CD14-positive monocyte (primary cell): Measurements from ENCODE around the gene SERPINB2. TPM values are rescaled to one million over a fixed set of nuclear protein-coding genes. Genes with fewer than 3 reads are reported as not detected.
A peak's percentile ranks its signal among the peaks of the same experiment; 100 is the strongest.

Source experiments
- DNase-seq, 3 donors: peaks; one replicate each; pipeline ENCODE4 v3.0.0-alpha.2; 2011 to 2022
- H2AFZ ChIP-seq: 2 replicates; pipeline ENCODE4 v1.6.0; 2012; ENCODE audit warnings: mild to moderate bottlenecking, low read depth, low read length, inconsistent platforms; ENCODE audit not compliant: insufficient read depth, poor library complexity, severe bottlenecking
- H3K27ac ChIP-seq, 2 donors: 1 replicate in 1 of 2; 2 replicates in 1 of 2; pipeline ENCODE4 v1.5.1; 2012 to 2013; ENCODE audit warnings: low read length in 2 of 2, control low read depth in 1 of 2, inconsistent platforms in 1 of 2, low read depth in 1 of 2, mild to moderate bottlenecking in 1 of 2
- H3K27me3 ChIP-seq, 2 donors: one replicate each; pipeline versions ENCODE4 v1.6.0 to v1.6.1; 2011 to 2013; ENCODE audit warnings: low read length in 2 of 2; ENCODE audit not compliant: control insufficient read depth in 2 of 2, insufficient read depth in 2 of 2
- H3K36me3 ChIP-seq, 2 donors: replicated peaks in 1 of 2; 1 replicate in 1 of 2; 2 replicates in 1 of 2; pipeline versions ENCODE4 v1.5.1 to v1.6.1; 2012 to 2013; ENCODE audit warnings: low read length in 2 of 2, control low read depth in 1 of 2, inconsistent platforms in 1 of 2, mild to moderate bottlenecking in 1 of 2; ENCODE audit not compliant: insufficient read depth in 2 of 2, control insufficient read depth in 1 of 2
- H3K4me1 ChIP-seq, 2 donors: 1 replicate in 1 of 2; 2 replicates in 1 of 2; pipeline versions ENCODE4 v1.5.1 to v1.6.1; 2012 to 2013; ENCODE audit warnings: low read length in 2 of 2, control low read depth in 1 of 2, inconsistent platforms in 1 of 2, mild to moderate bottlenecking in 1 of 2, moderate library complexity in 1 of 2; ENCODE audit not compliant: insufficient read depth in 2 of 2, control insufficient read depth in 1 of 2
- H3K4me2 ChIP-seq: replicated peaks from 2 replicates; pipeline ENCODE3; 2012; ENCODE audit warnings: low read length, moderate library complexity, mild to moderate bottlenecking; ENCODE audit not compliant: poor library complexity, severe bottlenecking; ENCODE audit errors: extremely low read depth
- H3K4me3 ChIP-seq, 3 experiments: fragments of 200-600 bp in 1 of 3; sonication (generic) in 1 of 3; replicated peaks in 1 of 3; 1 replicate in 2 of 3; 2 replicates in 1 of 3; pipeline ENCODE4 v1.5.1; 2011 to 2013; ENCODE audit warnings: low read length in 3 of 3, mild to moderate bottlenecking in 3 of 3, control low read depth in 2 of 3, low read depth in 2 of 3, inconsistent platforms in 1 of 3, moderate library complexity in 1 of 3
- H3K79me2 ChIP-seq: 2 replicates; pipeline ENCODE4 v1.6.0; 2012; ENCODE audit warnings: mild to moderate bottlenecking, control low read depth, inconsistent platforms, low read length, moderate library complexity; ENCODE audit not compliant: insufficient read depth
- H3K9ac ChIP-seq: 2 replicates; pipeline ENCODE4 v1.6.0; 2017; ENCODE audit warnings: low read length, mild to moderate bottlenecking; ENCODE audit not compliant: insufficient read depth, poor library complexity, severe bottlenecking
- H3K9me3 ChIP-seq, 2 donors: replicated peaks in 1 of 2; 1 replicate in 1 of 2; 2 replicates in 1 of 2; pipeline versions ENCODE4 v1.5.1 to v1.6.1; 2012 to 2013; ENCODE audit warnings: low read length in 2 of 2, control low read depth in 1 of 2; ENCODE audit not compliant: control insufficient read depth in 1 of 2, insufficient read depth in 1 of 2
- H4K20me1 ChIP-seq: 2 replicates; pipeline ENCODE4 v1.6.0; 2012; ENCODE audit warnings: mild to moderate bottlenecking, low read length, control low read depth, moderate library complexity; ENCODE audit not compliant: insufficient read depth
- H3K27ac Mint-ChIP-seq, 7 donors: one replicate each; pipeline ENCODE4 v1.8.0; 2020; ENCODE audit warnings: mild to moderate bottlenecking in 7 of 7, mixed read lengths in 7 of 7, moderate library complexity in 6 of 7, inconsistent platforms in 2 of 7
- H3K27me3 Mint-ChIP-seq, 3 donors: one replicate each; pipeline ENCODE4 v1.8.0; 2021 to 2022; ENCODE audit warnings: low read depth in 3 of 3, mild to moderate bottlenecking in 3 of 3, mixed read lengths in 3 of 3, moderate library complexity in 3 of 3, inconsistent platforms in 1 of 3
- H3K36me3 Mint-ChIP-seq, 2 donors: one replicate each; pipeline ENCODE4 v1.8.0; 2020; ENCODE audit warnings: mixed read lengths in 2 of 2, inconsistent platforms in 1 of 2, mild to moderate bottlenecking in 1 of 2
- H3K4me1 Mint-ChIP-seq: one replicate; pipeline ENCODE4 v1.8.0; 2020; ENCODE audit warnings: mild to moderate bottlenecking, mixed read lengths
- H3K4me3 Mint-ChIP-seq, 2 donors: one replicate each; pipeline ENCODE4 v1.8.0; 2020; ENCODE audit warnings: mild to moderate bottlenecking in 2 of 2, mixed read lengths in 2 of 2, moderate library complexity in 1 of 2
- H3K9me3 Mint-ChIP-seq, 7 donors: one replicate each; pipeline ENCODE4 v1.8.0; 2020 to 2022; ENCODE audit warnings: mixed read lengths in 7 of 7, mild to moderate bottlenecking in 6 of 7, moderate library complexity in 6 of 7, inconsistent platforms in 2 of 7
- CTCF ChIP-seq: fragments of 200-600 bp; IDR thresholded peaks from one replicate; pipeline ENCODE4 v1.8.0; 2022; ENCODE audit warnings: antibody characterized with exemption, mild to moderate bottlenecking
- WGBS: methylation state at CpG from one replicate; pipeline ENCODE4 v1.1.5; 2013; ENCODE audit warnings: missing lambda C conversion rate; ENCODE audit not compliant: insufficient coverage; 5-methylcytosine and 5-hydroxymethylcytosine counted together
- intact Hi-C, 2 donors: fragments of 100-400 bp; cut with micrococcal nuclease; formaldehyde crosslinking; loops; one replicate each; pipeline versions ENCODE4 v1.15.0 to v1.15.1; 2023
- polyA plus RNA-seq, 3 donors: library from polyadenylated mRNA; depleted of rRNA in 1 of 3; unstranded in 2 of 3; stranded (reverse) in 1 of 3; fragments of 300-500 nt in 2 of 3; fragments of >200 nt in 1 of 3; fragmentation: Illumina TruSeq in 2 of 3; gene quantifications; 1 replicate in 2 of 3; 2 replicates in 1 of 3; pipeline ENCODE4 v1.2.3, GENCODE V29; 2012 to 2021

The SERPINB2 gene
- polyA plus RNA-seq, 3 donors: 14.3 to 60.9 (median 19.9) TPM

- Histone ChIP-seq H3K4me3 (no peak overlapping the region), H3K4me1 (peaks cover 27 to 41% of the 10 kb centered on the region in 2 donors), H3K36me3 (peaks cover 25 to 53% of the 10 kb centered on the region in 2 donors), H2AFZ (no peak overlapping the region), H3K9ac (no peak overlapping the region), H3K27me3 (no peaks in the 10 kb centered on the region), H4K20me1 (no peaks in the 10 kb centered on the region), H3K27ac (no peak overlapping the region), H3K9me3 (peaks cover 0 to 2% of the 10 kb centered on the region in 2 donors), H3K79me2 (peaks cover 60% of the 10 kb centered on the region), H3K4me2 (no peak overlapping the region)
- TF ChIP-seq CTCF: no peak
- peak in 1 of 3 donors; percentile 48 for DNase-seq
- H3K4me1 Mint-ChIP-seq: peaks cover 64% of the 10 kb centered on the region
- 100% methylated on average over 1 of the region's 1 CpG for WGBS
- H3K27me3 Mint-ChIP-seq: peaks cover 0 to 2% (median 0%) of the 10 kb centered on the region in 3 donors
- H3K9me3 Mint-ChIP-seq: peaks cover 0 to 6% (median 3%) of the 10 kb centered on the region in 7 donors
- H3K4me3 Mint-ChIP-seq: no peak overlapping the region
- peaks cover 37 to 53% of the 10 kb centered on the region in 2 donors for H3K36me3 Mint-ChIP-seq
- peak overlapping the region in 4 of 7 donors; percentile 10 to 82 (median 50) for H3K27ac Mint-ChIP-seq
- intact Hi-C loops: no loop called here
Measured at GRCh38 chr18:63903851-63904570, 16.5 kb downstream of the SERPINB2 start.

DNA sequence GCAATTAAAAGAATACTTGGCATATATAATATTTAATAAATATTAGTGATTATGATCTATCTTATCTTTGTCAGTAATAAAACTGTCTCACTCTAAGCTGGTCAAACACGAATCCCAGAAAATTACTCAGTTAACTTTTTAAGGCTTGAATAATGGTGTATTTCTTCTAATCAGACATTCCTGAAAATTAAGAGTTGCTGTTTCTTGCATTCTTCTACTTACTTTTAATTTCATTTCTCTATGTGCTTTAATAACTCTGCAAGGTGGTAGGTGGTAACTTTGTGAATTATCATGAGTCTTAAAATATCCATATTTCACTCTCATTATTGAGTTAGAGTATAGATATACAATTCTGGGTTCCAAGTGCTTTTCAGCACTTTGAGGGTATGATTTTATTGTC is 17.2 kb downstream of the SERPINB2 start:
- DNase-seq: no peak
- WGBS: no CpG with 5 or more reads among the region's 1 CpG
- no peak overlapping the region for H3K4me3 Mint-ChIP-seq

More for the DNA sequence above, 17.2 kb downstream of the SERPINB2 start:
- H3K27ac Mint-ChIP-seq: peak overlapping the region in 1 of 7 donors; percentile 28
- Histone ChIP-seq H3K36me3 (peaks cover 25 to 47% of the 10 kb centered on the region in 2 donors), H3K9me3 (peaks cover 0 to 2% of the 10 kb centered on the region in 2 donors), H3K79me2 (peaks cover 60% of the 10 kb centered on the region), H3K27ac (no peak overlapping the region), H3K9ac (no peak overlapping the region), H3K4me3 (no peak overlapping the region), H3K4me1 (peaks cover 29 to 48% of the 10 kb centered on the region in 2 donors), H2AFZ (no peak overlapping the region), H3K4me2 (no peak overlapping the region), H4K20me1 (no peaks in the 10 kb centered on the region), H3K27me3 (no peaks in the 10 kb centered on the region)
- TF ChIP-seq CTCF: no peak
- intact Hi-C loops: no loop called here
- H3K4me1 Mint-ChIP-seq: peaks cover 65% of the 10 kb centered on the region
- H3K27me3 Mint-ChIP-seq: peaks cover 0 to 2% (median 0%) of the 10 kb centered on the region in 3 donors
- H3K9me3 Mint-ChIP-seq: peaks cover 0 to 6% (median 3%) of the 10 kb centered on the region in 7 donors
- H3K36me3 Mint-ChIP-seq: peaks cover 35 to 49% of the 10 kb centered on the region in 2 donors
